Left ventricle myocardium inferior (tissue), 1 donor: Measurements from ENCODE around the gene NKAIN2. TPM values are rescaled to one million over a fixed set of nuclear protein-coding genes. Genes with fewer than 3 reads are reported as not detected.

Experiments
- DNase-seq: peaks from one replicate; pipeline ENCODE4 v3.0.0-alpha.2; 2020
- H3K27ac ChIP-seq: fragments of 200-600 bp; replicated peaks from 2 replicates; pipeline ENCODE4 v1.8.0; 2021
- H3K27me3 ChIP-seq: fragments of 200-600 bp; 2 replicates; pipeline ENCODE4 v1.8.0; 2021; ENCODE audit warnings: low read depth
- H3K36me3 ChIP-seq: fragments of 200-600 bp; 2 replicates; pipeline ENCODE4 v1.8.0; 2021
- H3K4me1 ChIP-seq: fragments of 200-600 bp; 2 replicates; pipeline ENCODE4 v1.8.0; 2021
- H3K4me3 ChIP-seq: fragments of 200-600 bp; 2 replicates; pipeline ENCODE4 v1.8.0; 2021; ENCODE audit warnings: mild to moderate bottlenecking, moderate library complexity
- H3K9me3 ChIP-seq: fragments of 200-600 bp; replicated peaks from 2 replicates; pipeline ENCODE4 v1.8.0; 2021
- CTCF ChIP-seq: fragments of 200-600 bp; IDR thresholded peaks from 2 replicates; pipeline ENCODE4 v1.8.0; 2021; ENCODE audit warnings: antibody characterized with exemption, mild to moderate bottlenecking, borderline replicate concordance
- intact Hi-C: fragments of 100-400 bp; cut with micrococcal nuclease; formaldehyde crosslinking; loops from one replicate; pipeline ENCODE4 v1.11.0; 2022
- total RNA-seq: library from RNA; stranded (reverse); fragmentation: NEBNext Ultra II Directional; extraction: Animal tissue kit (Norgen Biotek cat#: 25700); gene quantifications from one replicate; pipeline ENCODE4 v1.2.1, GENCODE V29; 2021
- donor health status: DM: no; HTN: yes; CAD: no; lungs with severe emphysema.

The NKAIN2 gene
- total RNA-seq, 1 donor from 2014 or later, result 0.22 TPM

GRCh38 chr6:124434421-124434820 lies 630.8 kb downstream of the NKAIN2 start:
- intact Hi-C loops, result no loop called here
- no peaks in the 10 kb centered on the region for H3K36me3 ChIP-seq
- no peaks in the 10 kb centered on the region for H3K4me1 ChIP-seq

GRCh38 chr6:124436803-124437202 lies 633.1 kb downstream of the NKAIN2 start:
- H3K4me1 ChIP-seq, result no peaks in the 10 kb centered on the region
- H3K4me3 ChIP-seq, result no peak overlapping the region
- TF ChIP-seq CTCF, result no peak
- DNase-seq, result no peak
- no peaks in the 10 kb centered on the region for H3K27me3 ChIP-seq
- no peaks in the 10 kb centered on the region for H3K9me3 ChIP-seq
- H3K27ac ChIP-seq, result no peak overlapping the region
- H3K36me3 ChIP-seq, result no peaks in the 10 kb centered on the region
- intact Hi-C loops, result no loop called here

More at GRCh38 chr6:124434421-124434820, 630.8 kb downstream of the NKAIN2 start:
- no peaks in the 10 kb centered on the region for H3K27me3 ChIP-seq
- H3K4me3 ChIP-seq, result no peak overlapping the region
- no peak for TF ChIP-seq CTCF
- H3K9me3 ChIP-seq, result no peaks in the 10 kb centered on the region
- no peak overlapping the region for H3K27ac ChIP-seq
- no peak for DNase-seq

GRCh38 chr6:124438546-124439065 lies 634.9 kb downstream of the NKAIN2 start:
- intact Hi-C loops, result no loop called here
- Histone ChIP-seq H3K27ac (no peak overlapping the region), H3K9me3 (no peaks in the 10 kb centered on the region), H3K4me3 (no peak overlapping the region), H3K27me3 (no peaks in the 10 kb centered on the region), H3K4me1 (no peaks in the 10 kb centered on the region), H3K36me3 (no peaks in the 10 kb centered on the region)
- TF ChIP-seq CTCF, result no peak
- no peak for DNase-seq

GRCh38 chr6:124441450-124441849 lies 637.8 kb downstream of the NKAIN2 start:
- TF ChIP-seq CTCF, result no peak
- H3K4me1 ChIP-seq, result no peaks in the 10 kb centered on the region
- intact Hi-C loops, result no loop called here
- no peak overlapping the region for H3K27ac ChIP-seq
- H3K36me3 ChIP-seq, result no peaks in the 10 kb centered on the region
- no peak for DNase-seq
- no peak overlapping the region for H3K4me3 ChIP-seq
- H3K9me3 ChIP-seq, result no peaks in the 10 kb centered on the region
- no peaks in the 10 kb centered on the region for H3K27me3 ChIP-seq

- Histone ChIP-seq H3K4me1 (no peaks in the 10 kb centered on the region), H3K4me3 (no peak overlapping the region)
- intact Hi-C loops, result no loop called here
Observed at GRCh38 chr6:124443541-124443940, 639.9 kb downstream of the NKAIN2 start.

More at GRCh38 chr6:124443541-124443940, 639.9 kb downstream of the NKAIN2 start:
- Histone ChIP-seq H3K9me3 (no peaks in the 10 kb centered on the region), H3K27ac (no peak overlapping the region), H3K36me3 (no peaks in the 10 kb centered on the region), H3K27me3 (no peaks in the 10 kb centered on the region)
- no peak for DNase-seq
- no peak for TF ChIP-seq CTCF
